NB4 (cell line): ENCODE measurements around the gene RGS14.

Experiments used
- DNase-seq: peaks from one replicate; pipeline ENCODE4 v3.0.0; 2010; ENCODE audit warnings: low read depth
- H3K4me3 ChIP-seq: one replicate; pipeline ENCODE4 v1.5.1; 2011; ENCODE audit warnings: mild to moderate bottlenecking, low read depth, low read length, moderate library complexity
- MYC ChIP-seq: IDR thresholded peaks from 2 replicates; pipeline ENCODE4 v1.6.1; 2011; ENCODE audit warnings: low read depth, low read length
- POLR2A ChIP-seq: IDR thresholded peaks from 2 replicates; pipeline ENCODE4 v1.6.1; 2011; ENCODE audit warnings: mild to moderate bottlenecking; ENCODE audit not compliant: insufficient read length; ENCODE audit errors: extremely low read depth
- TF ChIP-seq, protein P1 (sequence below): IDR thresholded peaks from 2 replicates; pipeline ENCODE4 v1.6.1; 2011; ENCODE audit warnings: low read depth, low read length
- TF ChIP-seq, protein P2 (sequence below): IDR thresholded peaks from one replicate; pipeline ENCODE4 v1.5.1; 2012; ENCODE audit warnings: low read depth, low read length

Gene RGS14

DNA sequence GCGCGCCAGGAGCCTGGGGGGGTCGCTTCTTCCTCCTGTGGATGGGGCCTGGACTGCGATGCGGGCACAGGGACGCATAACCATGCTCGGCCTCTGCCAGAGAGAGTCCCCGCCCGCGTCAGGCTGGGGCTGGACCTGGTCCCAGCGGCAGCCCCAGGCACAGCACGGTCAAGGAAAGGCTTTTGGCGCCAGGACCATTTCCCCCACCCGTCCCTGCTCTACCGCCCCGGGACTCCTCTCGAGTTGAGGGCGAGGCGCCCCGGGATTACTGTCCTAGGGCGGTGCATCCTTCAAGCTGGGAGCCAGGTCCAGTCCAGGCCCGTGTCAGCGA, 46.4 kb upstream of the RGS14 start:
- DNase-seq, result peak; percentile 50
- peak overlapping the region; percentile 74 for H3K4me3 ChIP-seq
- TF ChIP-seq, protein P1, sequence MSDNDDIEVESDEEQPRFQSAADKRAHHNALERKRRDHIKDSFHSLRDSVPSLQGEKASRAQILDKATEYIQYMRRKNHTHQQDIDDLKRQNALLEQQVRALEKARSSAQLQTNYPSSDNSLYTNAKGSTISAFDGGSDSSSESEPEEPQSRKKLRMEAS, result 0 out of 2 replicates have a peak, but pooled peaks have one; percentile 5
- no peak for TF ChIP-seq MYC

DNA sequence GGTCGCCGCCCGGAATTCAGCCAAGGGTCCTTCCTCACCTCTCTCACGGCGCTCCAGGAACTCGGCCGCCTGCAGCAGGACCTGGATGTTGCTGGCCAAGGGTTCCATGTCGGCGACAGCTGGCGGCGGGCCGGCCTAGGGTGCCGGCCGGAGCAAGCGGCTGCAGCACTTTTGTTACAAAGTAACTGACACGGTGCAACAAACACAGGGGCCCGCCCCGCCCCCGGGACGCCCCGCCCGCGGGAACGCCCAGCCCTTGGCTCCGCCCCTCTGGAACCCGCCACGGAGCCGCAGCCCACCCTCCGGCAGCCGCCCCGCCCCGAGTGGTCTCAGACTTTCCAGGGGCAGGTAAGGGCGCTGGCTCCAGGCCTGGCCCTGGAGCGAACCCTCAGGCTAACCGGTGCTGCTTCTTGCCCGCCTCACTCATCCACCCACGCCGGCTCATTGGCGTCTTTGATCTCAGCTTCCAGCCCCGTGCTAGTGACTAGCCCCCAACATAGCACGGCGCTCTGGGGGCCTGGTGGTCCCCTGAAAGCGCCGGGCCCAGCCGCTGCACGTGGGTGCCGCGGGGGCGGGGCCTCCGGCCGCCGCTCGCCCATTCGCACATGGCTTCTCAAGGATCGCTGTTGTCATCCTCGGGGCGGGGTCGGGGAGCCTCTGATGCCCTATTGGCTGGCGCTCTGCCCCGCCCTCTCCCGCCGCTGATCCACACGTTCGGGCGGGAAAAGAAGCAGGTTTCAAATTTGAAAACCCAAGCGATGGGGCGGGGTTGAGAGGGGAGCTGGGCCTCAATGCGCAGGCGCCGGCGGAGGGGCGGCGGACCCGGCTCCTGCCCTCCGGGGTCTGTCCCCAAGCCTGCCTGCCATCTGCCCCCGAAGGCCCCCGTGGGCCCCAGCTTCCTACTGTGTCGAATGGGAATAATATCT, 45.7 kb upstream of the RGS14 start, which contains the start of gene MXD3:
TSS of gene MXD3 (minus strand) at position 176 of the 926 bp plus-strand sequence. CDS start at position 108, 68 bp downstream.
- TF ChIP-seq MYC, result peak; percentile 96
- TF ChIP-seq, protein P1, result peak; percentile 99
- peak; percentile 31 for TF ChIP-seq POLR2A
- TF ChIP-seq, protein P2, sequence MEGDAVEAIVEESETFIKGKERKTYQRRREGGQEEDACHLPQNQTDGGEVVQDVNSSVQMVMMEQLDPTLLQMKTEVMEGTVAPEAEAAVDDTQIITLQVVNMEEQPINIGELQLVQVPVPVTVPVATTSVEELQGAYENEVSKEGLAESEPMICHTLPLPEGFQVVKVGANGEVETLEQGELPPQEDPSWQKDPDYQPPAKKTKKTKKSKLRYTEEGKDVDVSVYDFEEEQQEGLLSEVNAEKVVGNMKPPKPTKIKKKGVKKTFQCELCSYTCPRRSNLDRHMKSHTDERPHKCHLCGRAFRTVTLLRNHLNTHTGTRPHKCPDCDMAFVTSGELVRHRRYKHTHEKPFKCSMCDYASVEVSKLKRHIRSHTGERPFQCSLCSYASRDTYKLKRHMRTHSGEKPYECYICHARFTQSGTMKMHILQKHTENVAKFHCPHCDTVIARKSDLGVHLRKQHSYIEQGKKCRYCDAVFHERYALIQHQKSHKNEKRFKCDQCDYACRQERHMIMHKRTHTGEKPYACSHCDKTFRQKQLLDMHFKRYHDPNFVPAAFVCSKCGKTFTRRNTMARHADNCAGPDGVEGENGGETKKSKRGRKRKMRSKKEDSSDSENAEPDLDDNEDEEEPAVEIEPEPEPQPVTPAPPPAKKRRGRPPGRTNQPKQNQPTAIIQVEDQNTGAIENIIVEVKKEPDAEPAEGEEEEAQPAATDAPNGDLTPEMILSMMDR, result no peak
- DNase-seq, result peak; percentile 98
- peak within 1 kb of the TSS; percentile 74 for H3K4me3 ChIP-seq

DNA sequence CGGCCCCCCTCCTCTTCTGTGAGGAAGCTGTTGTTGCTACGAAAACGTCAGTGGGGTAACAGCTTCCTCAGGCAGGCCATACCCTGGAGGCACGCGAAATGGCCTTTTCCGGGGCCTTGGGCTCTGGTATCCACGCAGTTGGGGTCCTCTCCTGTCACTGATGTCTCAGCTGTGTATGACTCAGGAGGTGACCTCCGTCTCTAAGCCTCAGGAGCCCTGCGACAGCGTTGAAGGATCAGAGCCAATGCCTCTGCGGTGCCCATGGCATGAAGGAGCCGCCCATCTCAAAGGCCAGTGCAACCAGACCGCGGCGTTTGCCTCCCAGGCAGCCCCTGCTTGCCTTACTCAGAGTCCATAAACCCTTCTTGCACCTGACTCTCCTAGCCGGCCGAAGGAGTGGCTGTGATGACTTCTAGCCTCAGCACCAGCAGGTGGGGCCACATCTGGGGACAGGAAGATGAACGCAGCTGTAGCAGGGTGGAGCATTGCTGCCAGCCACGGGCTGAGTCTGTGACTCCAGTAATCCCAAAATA, 45.0 kb upstream of the RGS14 start:
- DNase-seq, result no peak
- H3K4me3 ChIP-seq, result peak overlapping the region; percentile 69
- TF ChIP-seq, protein P1, result peak; percentile 35
- TF ChIP-seq MYC, result peak; percentile 50; the same call in 1 of the 2 replicates
- no peak for TF ChIP-seq POLR2A

DNA sequence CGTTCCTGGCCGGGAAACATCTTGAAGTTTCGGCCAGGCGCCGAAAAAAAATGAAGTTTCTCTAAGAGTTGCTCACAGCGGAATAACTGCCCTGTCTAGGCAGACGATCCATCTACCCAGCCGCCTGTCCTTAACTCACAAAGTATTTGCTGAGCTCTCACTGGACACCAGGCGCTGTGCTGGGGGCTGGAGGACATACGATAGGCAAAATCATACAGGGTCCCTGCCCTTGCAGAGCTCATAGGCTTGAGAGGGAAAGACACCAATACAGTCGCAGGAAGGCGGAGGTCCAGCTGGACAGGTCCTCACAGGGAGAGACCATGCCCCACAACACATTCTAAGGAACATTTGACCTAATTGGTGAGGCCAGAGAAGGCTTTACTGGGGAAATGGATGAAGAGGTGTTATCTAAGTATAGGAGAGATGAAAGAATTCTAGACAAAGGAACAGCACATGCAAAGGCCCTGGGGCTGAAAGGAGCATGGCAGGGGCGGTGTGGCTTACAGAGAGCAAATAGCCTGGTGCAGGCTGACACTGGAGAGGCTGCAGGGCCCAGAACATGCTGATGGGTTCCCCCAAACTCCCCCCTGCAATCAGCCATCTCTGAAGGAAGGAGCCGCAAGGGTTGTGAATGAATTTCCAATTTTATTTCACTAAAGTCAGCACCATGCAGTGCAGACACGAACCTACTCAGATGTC, 44.0 kb upstream of the RGS14 start:
- TF ChIP-seq POLR2A, result no peak
- TF ChIP-seq, protein P2, result no peak
- no peak for TF ChIP-seq MYC
- TF ChIP-seq, protein P1, result no peak
- no peak for DNase-seq
- H3K4me3 ChIP-seq, result no peak overlapping the region

DNA sequence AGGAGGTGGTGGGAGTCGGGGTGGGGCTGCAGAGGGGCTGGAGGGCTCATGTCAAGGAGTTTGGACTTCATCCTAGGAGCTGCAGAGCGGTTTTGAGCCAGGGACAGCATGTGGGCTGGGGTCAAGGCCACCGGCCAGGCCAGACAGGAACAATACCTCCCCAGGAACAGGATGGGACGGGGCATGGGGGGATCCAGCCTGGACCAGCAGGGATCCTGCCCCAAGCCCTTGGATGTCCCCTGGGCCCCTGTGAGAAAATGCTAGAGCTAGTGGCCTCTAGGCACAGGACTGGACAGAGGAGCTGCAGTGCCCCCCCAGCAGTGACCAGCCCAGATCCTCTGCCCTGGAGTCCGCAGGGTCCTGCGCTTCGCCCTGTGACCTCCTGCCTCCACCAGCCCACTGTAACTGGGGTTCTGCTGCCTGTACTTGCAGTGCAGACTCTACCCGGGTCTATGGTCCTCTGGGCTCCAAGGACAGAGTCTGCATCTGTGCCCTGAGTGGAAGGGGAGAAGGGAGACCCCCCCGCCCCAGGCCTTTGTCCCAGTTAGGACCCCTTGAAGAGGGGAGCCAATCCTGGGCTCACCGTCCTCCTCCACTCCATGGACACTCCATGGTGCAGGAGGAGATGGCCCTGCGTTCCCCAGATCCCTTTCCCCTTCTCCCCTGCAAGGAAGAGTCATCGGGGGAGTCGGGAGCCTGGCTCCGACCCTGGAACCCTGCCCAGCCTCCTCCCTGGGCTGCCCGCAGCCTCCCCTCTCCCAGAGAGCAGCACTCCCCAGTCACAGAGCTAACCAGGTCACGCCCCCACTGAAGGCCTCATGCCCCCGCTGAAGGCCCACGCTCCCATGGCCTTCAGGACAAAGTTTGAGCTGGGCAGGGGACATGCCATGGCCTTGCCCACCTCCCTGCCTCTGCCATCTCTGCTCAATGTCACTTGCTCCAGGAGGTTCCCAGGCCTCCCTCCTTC, 43.1 kb upstream of the RGS14 start:
- TF ChIP-seq, protein P2, result no peak
- TF ChIP-seq POLR2A (no peak), MYC (no peak)
- TF ChIP-seq, protein P1, result no peak
- H3K4me3 ChIP-seq, result no peak overlapping the region

DNA sequence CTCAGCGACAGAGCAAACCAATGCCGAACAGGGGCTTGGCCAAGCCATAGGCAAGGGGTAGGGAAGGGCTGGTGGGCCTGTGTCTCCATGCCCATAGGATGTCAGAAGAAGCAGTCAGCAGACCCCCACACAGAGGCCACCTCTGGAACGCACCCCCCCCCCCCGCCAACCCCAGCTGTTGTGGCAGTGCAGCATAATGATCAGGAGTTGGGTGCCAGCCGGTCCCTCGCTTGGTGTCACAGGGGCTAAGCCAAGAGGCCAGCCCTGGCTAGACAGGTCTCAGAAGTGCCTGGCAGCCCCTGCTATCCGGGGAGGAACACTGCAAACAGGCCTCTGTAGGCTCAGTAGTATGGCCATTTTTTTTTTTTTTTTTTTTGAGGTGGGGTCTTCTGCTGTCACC, 42.3 kb upstream of the RGS14 start:
- TF ChIP-seq, protein P2, result no peak
- no peak for TF ChIP-seq MYC
- TF ChIP-seq, protein P1, result no peak
- TF ChIP-seq POLR2A, result no peak
- DNase-seq, result no peak
- no peak overlapping the region for H3K4me3 ChIP-seq

More for the DNA sequence above, 43.1 kb upstream of the RGS14 start:
- no peak for DNase-seq
